Left renal cortex interstitium (tissue), 4 donors: ENCODE data around the gene ZNF367. TPM values are rescaled to one million over a fixed set of nuclear protein-coding genes. Genes with fewer than 3 reads are reported as not detected.

Experiments
- DNase-seq, 4 donors: peaks; one replicate each; pipeline ENCODE4 v3.0.0-alpha.2; 2013; ENCODE audit warnings: low read depth in 4 of 4, low spot score in 2 of 4, missing footprints in 1 of 4
- polyA plus RNA-seq, 4 donors: library from polyadenylated mRNA; unstranded; fragments of 120-200 nt; gene quantifications; one replicate each; pipeline ENCODE4 v1.2.1, GENCODE V29; 2013; ENCODE audit not compliant: insufficient read length in 4 of 4

Gene ZNF367
- polyA plus RNA-seq, 4 donors, result 9.0 to 11.8 (median 9.6) TPM

GRCh38 chr9:96437454-96437853, 19.3 kb upstream of the ZNF367 start:
- DNase-seq, result no peak

GRCh38 chr9:96436456-96437126, 18.4 kb upstream of the ZNF367 start:
- DNase-seq, result no peak

GRCh38 chr9:96436063-96436455, 17.9 kb upstream of the ZNF367 start:
- DNase-seq, result no peak

DNA sequence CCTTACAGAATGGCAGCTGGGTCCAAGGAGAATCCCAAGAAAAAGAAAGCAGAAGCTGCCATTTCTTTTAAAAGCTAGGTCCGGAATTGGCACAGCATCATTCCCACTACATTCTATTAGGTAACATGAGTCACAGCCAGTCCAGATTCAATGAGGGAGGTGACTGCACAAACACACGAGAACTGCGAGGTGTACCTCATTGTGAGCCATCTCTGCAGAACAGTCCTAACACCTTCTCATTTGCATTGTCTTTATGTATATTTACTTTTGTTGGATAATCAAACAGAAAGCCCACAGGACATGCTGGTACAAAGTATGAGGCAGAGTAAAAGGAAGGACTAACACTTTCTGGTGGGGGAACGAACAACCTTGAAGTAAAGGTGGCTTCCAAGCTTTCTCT, 17.2 kb upstream of the ZNF367 start:
- DNase-seq, result no peak

DNA sequence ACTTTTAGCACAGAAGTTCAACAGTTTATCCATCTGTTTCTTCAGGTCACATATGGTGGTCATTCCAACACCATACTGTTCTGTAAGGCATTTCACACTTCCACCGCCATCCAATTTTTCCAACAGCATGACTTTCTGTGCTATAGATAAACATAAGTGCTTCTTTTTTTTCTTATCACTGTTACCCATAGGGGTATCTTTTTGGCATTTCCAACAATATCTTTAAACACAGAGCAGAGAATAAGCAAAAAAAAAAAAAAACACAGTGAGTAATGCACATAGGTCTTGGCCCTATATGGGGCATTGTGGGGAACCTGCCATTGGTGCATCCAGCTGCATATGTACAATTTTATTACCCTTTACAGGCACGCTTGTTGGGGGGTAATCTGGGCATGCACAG, 12.2 kb upstream of the ZNF367 start:
- DNase-seq, result no peak

DNA sequence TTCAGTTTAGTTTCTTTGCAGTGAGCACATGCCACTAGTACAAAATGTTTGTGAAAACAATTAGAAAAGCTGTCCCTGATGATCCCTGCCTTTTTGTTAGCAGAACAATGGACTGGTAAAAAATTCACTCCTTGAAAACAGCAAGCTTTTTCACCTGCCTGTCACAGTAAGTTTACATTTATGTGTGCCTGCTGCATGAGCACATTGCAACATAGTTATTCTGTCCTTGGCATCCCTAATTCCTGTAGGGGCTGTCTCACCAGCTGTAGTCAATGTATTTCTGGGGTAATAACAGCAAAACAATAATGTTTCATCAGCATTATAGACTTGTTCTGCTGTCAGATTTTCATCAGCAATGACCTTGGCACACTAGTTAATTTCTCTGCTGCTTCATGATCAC, 11.6 kb upstream of the ZNF367 start:
- no peak for DNase-seq

DNA sequence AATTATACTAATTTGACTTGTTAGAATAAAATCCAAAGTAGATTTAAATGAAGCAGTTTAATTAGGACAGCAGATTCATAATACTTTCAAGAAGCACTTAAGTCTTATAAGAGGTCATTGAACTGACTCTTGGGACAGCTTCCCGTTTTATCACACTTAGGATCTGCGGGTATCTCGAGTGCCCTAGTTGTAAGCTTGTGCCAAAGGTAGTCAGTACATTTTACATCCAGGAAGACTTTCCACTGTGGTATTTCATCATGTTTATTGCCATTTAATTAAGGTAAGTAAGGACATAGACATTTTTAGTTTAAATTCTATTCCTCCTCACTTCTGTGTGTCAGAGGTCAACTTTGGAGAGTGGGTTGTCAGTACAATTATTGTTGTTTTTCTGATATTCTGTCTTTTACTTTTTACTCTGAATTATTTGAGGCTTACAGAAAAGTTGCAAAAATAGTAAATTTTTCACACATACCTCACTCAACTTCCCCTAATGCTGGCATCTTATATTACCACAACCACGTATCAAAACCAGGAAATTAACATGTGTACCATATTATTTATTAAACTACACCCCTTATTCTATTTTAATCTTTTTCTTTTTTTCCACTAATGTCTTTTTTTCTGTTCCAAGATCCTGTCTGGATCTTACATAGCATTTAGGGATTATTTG, 7.5 kb upstream of the ZNF367 start:
- DNase-seq, result no peak

GRCh38 chr9:96423985-96424336, 5.8 kb upstream of the ZNF367 start:
- no peak for DNase-seq

DNA sequence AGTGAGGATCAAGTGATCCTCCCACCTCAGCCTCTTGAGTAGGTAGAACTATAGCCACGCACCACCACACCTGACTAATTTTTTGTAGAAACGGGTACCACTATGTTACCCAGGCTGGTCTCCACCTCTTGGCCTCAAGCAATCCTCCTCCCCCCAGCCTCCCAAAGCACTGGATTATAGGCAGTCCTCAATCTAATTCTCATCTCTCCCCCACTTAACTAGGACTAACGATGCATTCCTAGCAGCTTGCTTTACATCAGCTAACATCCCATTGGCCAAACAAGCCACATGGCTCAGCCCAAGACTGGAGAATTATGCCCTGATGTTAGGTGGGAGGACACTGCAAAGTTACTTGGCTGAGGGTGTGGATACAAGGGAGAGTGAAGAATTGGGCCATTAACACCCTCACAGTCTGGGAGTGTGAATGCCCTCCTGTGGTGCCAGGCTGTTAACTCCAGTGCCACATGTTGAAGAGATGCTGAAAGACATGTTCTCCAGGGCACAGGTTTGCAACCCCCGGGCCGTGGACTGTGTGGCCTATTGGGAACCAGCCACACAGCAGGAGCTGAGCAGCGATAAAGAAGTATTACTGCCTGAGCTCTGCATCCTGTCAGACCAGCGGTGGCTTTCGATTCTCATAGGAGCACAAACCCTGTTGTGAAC, 5.3 kb upstream of the ZNF367 start:
- DNase-seq, result no peak

DNA sequence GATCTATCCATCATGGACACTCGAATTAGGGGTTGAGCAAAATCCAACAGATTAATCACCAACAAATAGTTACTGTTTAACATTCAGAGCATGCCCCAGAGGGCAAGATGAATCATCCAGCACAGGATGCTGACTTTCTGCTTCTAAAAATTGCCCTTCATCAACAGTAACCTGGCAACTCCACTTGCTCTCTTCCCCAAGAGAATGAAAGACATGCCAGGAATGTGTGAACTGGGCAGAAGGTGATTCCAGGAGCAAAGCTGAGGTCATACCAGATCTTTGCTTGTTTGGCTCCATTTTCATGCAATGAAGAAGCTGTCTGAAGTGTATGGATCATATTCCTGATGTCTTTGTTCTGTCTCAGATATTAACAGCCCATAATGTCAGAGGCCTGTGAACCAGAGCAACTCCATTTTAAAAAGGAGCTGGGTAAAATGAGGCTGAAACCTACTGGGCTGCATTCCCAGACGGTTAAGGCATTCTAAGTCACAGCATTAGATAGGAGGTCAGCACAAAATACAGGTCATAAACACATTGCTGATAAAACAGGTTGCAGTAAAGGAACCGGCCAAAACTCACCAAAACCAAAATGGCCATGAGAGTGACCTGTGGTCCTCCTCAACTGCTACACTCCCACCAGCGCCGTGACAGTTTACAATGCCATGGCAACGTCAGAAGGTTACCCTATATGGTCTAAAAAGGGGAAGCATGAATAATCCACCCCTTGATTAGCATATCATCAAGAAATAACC, 2.5 kb upstream of the ZNF367 start:
- peak in 1 of 4 donors; percentile 37 for DNase-seq

DNA sequence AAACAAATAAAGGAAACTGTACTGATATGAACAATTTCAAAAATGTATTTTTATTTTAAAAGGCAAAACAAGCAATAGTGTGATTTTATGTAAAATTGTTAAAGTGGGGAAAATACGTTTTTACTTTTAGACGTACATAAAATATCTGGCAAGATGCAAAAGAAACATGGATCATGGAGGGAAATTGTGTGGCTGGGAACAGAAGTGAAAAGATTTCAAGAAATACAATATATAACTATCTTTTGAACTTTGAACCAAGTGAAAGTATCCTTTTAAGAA, 1.5 kb upstream of the ZNF367 start:
- DNase-seq, result no peak

DNA sequence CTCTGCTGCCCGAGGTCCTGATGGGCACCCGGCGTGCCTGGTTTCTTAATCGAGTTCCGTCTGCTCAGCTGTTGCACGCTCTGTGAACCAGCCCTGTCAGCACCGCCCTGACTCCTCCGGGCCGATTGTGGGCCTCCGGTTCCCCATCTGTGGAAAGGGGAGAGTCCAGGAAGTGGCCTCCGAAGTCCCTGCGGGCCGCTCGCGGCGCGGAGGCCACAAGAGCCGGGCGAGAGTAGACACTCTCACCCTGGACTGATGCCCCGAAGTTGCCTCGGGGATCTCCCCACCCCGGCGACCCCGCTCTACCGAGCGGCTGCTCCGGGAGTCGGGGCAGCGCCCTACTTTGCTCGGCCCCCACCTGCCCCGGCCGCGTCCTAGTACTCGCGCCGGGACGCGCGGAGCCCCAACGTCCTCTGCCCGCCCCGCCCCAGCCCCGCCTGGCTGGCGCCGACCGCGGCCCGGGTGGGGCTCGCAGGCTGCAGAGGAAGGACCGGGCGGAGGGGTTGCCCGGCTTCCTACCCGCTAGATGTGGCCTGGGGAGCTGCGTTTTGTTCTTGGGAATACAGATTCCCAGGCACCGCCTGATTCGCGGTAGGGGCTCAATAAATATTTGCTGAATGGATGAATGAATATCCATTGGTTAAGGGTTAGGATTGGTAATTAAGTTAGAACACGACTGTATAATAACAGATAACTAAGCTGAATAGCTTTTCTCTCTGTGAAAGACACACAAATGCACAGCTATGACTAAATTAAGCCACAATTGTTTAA, 935 bp upstream of the ZNF367 start:
- DNase-seq, result peak in 2 of 4 donors; percentile 43 to 64

DNA sequence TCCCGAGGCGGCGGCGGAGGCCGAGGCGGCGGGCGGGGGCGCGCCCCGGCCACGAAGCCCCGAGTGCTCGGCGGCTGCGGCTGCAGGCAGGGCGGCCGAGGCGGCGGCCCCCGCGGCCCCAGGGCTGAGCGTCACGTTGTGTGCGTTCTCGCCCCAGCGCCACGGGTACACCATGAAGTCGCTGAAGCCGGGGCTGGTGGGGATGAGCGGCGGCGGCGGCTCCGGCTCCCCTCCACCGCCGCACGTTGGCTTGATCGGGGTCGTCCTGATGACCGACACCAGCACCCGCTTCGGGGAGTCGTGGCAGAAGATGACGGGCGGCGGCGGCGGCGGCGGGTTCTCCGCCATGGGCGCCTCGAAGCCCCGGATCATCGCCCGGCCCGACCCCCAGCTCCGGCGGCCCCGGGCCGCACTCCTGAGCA, 498 bp downstream of the ZNF367 start:
- no peak for DNase-seq

DNA sequence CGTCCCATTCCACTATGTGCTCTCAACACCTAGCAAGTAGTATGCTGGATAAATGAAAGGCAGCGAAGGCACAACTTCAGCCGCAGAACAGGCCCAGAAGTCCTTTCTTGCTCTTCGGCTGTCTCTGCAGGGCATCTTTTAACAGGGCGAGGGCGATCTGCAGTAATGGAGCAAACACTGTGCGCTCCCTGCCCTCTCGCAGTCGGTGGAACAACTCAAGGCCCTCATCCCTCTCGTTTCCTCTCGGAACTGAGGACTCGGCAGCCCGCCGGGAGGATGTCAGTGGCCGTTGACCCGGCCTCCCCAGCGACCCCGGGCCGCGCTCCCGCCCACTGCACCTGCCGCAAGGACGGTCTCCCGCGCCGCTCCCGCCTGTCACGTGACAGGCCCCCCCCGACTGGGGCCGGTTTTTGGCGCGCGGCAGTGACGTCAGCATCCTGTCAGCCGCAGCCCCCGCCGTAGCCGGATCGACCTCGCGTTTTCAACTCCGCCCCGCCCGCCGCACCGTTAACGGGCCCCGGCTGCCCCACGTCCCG, 1.1 kb downstream of the ZNF367 start:
- DNase-seq, result peak in 3 of 4 donors; percentile 52 to 76 (median 68)

DNA sequence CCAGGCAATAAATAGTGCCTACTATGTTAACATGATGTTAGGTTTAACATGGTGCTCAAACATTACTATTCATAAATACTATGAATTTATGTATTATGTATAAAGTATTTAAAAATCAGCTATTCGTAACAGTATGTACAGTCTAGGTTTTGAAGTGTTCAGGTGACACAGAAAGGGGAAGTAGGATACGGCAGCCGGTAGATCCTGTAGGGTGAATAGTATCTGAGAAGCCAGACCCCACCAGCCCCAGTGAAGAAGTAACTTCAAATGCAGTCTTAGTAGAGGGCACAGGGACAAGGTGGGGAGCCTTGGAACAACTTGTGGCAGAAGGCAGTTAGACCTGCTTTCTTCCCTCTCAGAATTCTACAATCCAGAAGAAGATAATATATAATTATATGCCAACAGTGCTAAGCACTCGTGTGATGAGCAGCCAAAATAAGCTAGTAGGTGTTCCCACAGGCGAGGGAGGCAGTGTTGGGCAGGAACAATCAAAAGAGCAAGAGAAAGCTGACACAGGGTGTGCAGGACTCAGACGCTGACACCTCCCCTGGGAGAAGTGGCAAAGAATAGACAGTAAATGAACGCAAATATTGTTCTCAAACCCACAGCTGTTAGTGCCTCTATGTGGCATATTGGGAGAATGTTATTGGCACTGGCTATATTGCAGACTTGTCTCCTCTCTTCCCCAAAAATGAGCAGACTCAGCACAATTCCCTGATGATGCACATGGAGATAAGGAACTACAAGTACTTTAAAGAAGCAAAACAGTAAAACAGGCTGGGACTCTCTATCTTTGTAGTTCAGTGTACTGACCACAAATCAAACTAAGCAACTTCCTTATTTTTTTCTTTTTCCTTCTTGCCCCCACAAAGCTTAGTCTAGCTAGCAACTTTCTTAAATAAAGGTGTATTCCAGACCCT, 4.6 kb downstream of the ZNF367 start:
- no peak for DNase-seq

DNA sequence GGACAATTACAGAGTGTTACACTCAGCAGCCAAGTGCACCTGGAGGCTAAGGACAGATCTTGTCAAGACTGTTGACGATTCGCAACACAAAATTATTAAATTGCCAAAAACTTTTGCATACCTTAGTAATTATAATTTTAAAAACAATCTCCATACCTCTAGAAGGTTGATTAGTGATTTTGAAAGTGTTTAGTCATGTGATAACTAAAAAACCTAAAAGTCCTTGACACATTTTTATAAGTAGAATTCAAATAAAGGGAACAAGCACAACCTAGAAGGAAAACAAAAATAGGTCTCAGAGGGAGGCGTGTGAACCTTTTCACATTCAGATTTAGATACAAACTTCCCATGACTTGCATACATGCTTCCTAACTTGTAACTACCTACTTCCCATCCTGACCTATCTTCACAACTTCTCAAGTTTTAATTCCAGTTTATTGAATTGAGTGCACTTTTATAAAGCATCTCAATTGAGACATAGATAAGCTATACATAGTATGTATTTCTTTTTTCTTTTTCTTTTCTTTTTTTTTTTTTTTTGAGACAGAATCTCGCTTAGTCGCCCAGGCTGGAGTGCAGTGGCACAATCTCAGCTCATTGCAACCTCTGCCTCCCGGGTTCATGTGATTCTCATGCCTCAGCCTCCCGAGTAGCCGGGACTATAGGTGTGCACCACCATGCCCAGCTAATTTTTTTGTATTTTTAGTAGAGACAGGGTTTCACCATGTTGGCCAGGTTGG, 5.8 kb downstream of the ZNF367 start:
- no peak for DNase-seq

DNA sequence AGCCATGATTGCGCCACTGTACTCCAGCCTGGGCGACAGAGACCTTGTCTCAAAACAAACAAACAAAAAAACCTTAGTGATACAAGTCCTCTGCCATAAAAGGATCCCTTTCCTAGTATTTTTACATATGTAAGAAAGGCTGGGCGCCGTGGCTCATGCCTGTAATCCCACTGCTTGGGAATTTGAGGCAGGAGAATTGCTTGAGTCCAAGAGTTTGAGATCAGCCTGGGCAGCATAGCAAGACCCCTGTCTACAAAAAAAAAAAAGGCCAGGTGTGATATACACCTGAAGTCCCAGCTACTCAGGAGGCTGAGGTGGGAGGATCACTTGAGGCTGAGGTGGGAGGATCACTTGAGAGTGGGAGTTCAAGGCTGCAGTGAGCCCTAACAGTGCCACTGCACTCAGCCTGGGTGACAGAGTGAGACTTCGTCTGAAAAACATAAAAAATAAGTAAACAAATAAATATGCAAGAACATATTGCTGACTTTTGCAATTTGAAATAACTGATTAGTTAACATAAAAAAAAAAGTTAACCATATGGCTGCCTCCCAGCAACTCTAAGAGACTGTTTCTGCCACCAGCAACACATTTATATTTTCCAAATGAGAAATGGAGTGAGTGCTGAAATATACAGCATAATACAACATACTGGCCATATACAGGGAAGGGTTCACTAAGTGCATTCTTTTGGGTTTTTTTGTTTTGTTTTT, 6.9 kb downstream of the ZNF367 start:
- no peak for DNase-seq
